NCI-H1092 (cell line): ENCODE results near the gene NTSR1.
A peak's percentile ranks its signal among the peaks of the same experiment; 100 is the strongest.

ENCODE experiments used
- DNase-seq: peaks from one replicate; lab custom pipeline; 2025; lab: John Stamatoyannopoulos, UW

Gene NTSR1

GRCh38 chr20:62740286-62741141 is 31.9 kb downstream of the NTSR1 start:
- no peak for DNase-seq

GRCh38 chr20:62741191-62741691 is 32.6 kb downstream of the NTSR1 start:
- peak; percentile 10 for DNase-seq

GRCh38 chr20:62741701-62742491 is 33.3 kb downstream of the NTSR1 start:
- no peak for DNase-seq

- no peak for DNase-seq
These were observed 33.9 kb downstream of the NTSR1 start for GRCh38 chr20:62742550-62742949.

GRCh38 chr20:62742979-62743776 is 34.5 kb downstream of the NTSR1 start:
- no peak for DNase-seq

- DNase-seq: no peak
These were observed 35.2 kb downstream of the NTSR1 start for GRCh38 chr20:62743777-62744317.

- DNase-seq: no peak
These were observed 36.1 kb downstream of the NTSR1 start for GRCh38 chr20:62744741-62745191.

GRCh38 chr20:62745279-62745951 is 36.8 kb downstream of the NTSR1 start:
- DNase-seq: no peak

GRCh38 chr20:62745952-62746288 is 37.3 kb downstream of the NTSR1 start:
- DNase-seq: no peak

GRCh38 chr20:62748311-62748710 is 39.7 kb downstream of the NTSR1 start:
- no peak for DNase-seq

- DNase-seq: no peak
These were observed 41.3 kb downstream of the NTSR1 start for GRCh38 chr20:62749851-62750445.

- DNase-seq: no peak
These were observed 43.0 kb downstream of the NTSR1 start for GRCh38 chr20:62751551-62752150.

GRCh38 chr20:62752181-62752670 is 43.6 kb downstream of the NTSR1 start:
- DNase-seq: no peak

- DNase-seq: no peak
These were observed 44.2 kb downstream of the NTSR1 start for GRCh38 chr20:62752671-62753501.

- DNase-seq: no peak
These were observed 45.0 kb downstream of the NTSR1 start for GRCh38 chr20:62753626-62754025.

- no peak for DNase-seq
These were observed 45.7 kb downstream of the NTSR1 start for GRCh38 chr20:62754122-62754990.

GRCh38 chr20:62754991-62755356 is 46.3 kb downstream of the NTSR1 start:
- no peak for DNase-seq
